Cardiac muscle cell (in vitro differentiated cells and primary cell): Measurements from ENCODE around the gene U2AF2. TPM values are rescaled to one million over a fixed set of nuclear protein-coding genes. Genes with fewer than 3 reads are reported as not detected.

Experiments
- DNase-seq, 2 donors: peaks; one replicate each; pipeline versions ENCODE4 v3.0.0 to v3.0.0-alpha.2; 2010 to 2017; ENCODE audit warnings: low read depth in 1 of 2, low spot score in 1 of 2
- H3K27ac ChIP-seq: fragments of 200-600 bp; sonication (generic); 2 replicates; pipeline ENCODE4 v1.5.1; 2016
- H3K27me3 ChIP-seq: fragments of 200-600 bp; sonication (generic); 2 replicates; pipeline ENCODE4 v1.6.0; 2016; ENCODE audit warnings: control low read depth
- H3K36me3 ChIP-seq: fragments of 200-600 bp; sonication (generic); 2 replicates; pipeline ENCODE4 v1.5.1; 2016; ENCODE audit warnings: control low read depth
- H3K4me1 ChIP-seq: fragments of 200-600 bp; sonication (generic); 2 replicates; pipeline ENCODE4 v1.8.1; 2017; ENCODE audit warnings: low read depth, mild to moderate bottlenecking, mixed run types
- H3K4me3 ChIP-seq: fragments of 200-600 bp; sonication (generic); 2 replicates; pipeline ENCODE4 v1.5.1; 2016; ENCODE audit warnings: mild to moderate bottlenecking
- H3K9me3 ChIP-seq: fragments of 200-600 bp; sonication (generic); 2 replicates; pipeline ENCODE4 v1.5.1; 2017; ENCODE audit warnings: low read depth, mild to moderate bottlenecking, control low read depth
- CTCF ChIP-seq: IDR thresholded peaks from 2 replicates; pipeline ENCODE4 v1.5.1; 2012; ENCODE audit warnings: low read depth, mild to moderate bottlenecking, low read length
- polyA plus RNA-seq: library from polyadenylated mRNA; unstranded; fragments of >200 nt; fragmentation: Nextera tagmentation; extraction: Ambion mirVana; gene quantifications from 2 replicates; pipeline ENCODE4 v1.2.1, GENCODE V29; 2016
- total RNA-seq: library from RNA; depleted of rRNA; stranded (reverse); fragments of >200 nt; gene quantifications from 2 replicates; pipeline ENCODE4 v1.2.3, GENCODE V29; 2016

U2AF2 gene
- total and polyA plus RNA-seq, 2 experiments from 2014 or later: 13.4 to 187 TPM

GRCh38 chr19:55642153-55643002 lies 12.5 kb upstream of the U2AF2 start:
- Histone ChIP-seq H3K9me3 (no peaks in the 10 kb centered on the region), H3K27ac (peak overlapping the region; percentile 91)

GRCh38 chr19:55643003-55643886 lies 11.6 kb upstream of the U2AF2 start, which contains the start of gene ZNF581:
TSS of gene ZNF581 (plus strand) at chr19:55643649. CDS start at chr19:55644572, 923 bp downstream.
- peak within 1 kb of the TSS; percentile 95 for H3K4me3 ChIP-seq
- no peaks in the 10 kb centered on the region for H3K36me3 ChIP-seq
- DNase-seq: peak; percentile 83 to 85
- no peaks in the 10 kb centered on the region for H3K9me3 ChIP-seq
- no peak for TF ChIP-seq CTCF
- H3K27me3 ChIP-seq: no peaks in the 10 kb centered on the region
- H3K4me1 ChIP-seq: peaks cover 19% of the 10 kb centered on the region
- H3K27ac ChIP-seq: peak within 1 kb of the TSS; percentile 91

More at GRCh38 chr19:55642153-55643002, 12.5 kb upstream of the U2AF2 start:
- Histone ChIP-seq H3K36me3 (no peaks in the 10 kb centered on the region), H3K27me3 (no peaks in the 10 kb centered on the region), H3K4me1 (peaks cover 18% of the 10 kb centered on the region), H3K4me3 (peak overlapping the region; percentile 95)
- peak; percentile 39 to 50 for DNase-seq
- TF ChIP-seq CTCF: no peak

- peaks cover 19% of the 10 kb centered on the region for H3K4me1 ChIP-seq
- H3K27ac ChIP-seq: peak overlapping the region; percentile 91
Measured at GRCh38 chr19:55643887-55644176, 11.0 kb upstream of the U2AF2 start.

GRCh38 chr19:55644191-55644833 lies 10.5 kb upstream of the U2AF2 start:
- no peak for DNase-seq
- H3K4me1 ChIP-seq: peaks cover 19% of the 10 kb centered on the region
- peak overlapping the region; percentile 91 for H3K27ac ChIP-seq
- no peaks in the 10 kb centered on the region for H3K27me3 ChIP-seq
- peak overlapping the region; percentile 95 for H3K4me3 ChIP-seq
- H3K9me3 ChIP-seq: no peaks in the 10 kb centered on the region
- TF ChIP-seq CTCF: no peak
- no peaks in the 10 kb centered on the region for H3K36me3 ChIP-seq

More at GRCh38 chr19:55643887-55644176, 11.0 kb upstream of the U2AF2 start:
- peak overlapping the region; percentile 95 for H3K4me3 ChIP-seq
- H3K27me3 ChIP-seq: no peaks in the 10 kb centered on the region
- no peaks in the 10 kb centered on the region for H3K36me3 ChIP-seq
- DNase-seq: no peak
- H3K9me3 ChIP-seq: no peaks in the 10 kb centered on the region
- TF ChIP-seq CTCF: no peak

- Histone ChIP-seq H3K27me3 (no peaks in the 10 kb centered on the region), H3K9me3 (no peaks in the 10 kb centered on the region), H3K36me3 (no peaks in the 10 kb centered on the region), H3K4me3 (peak overlapping the region; percentile 95), H3K27ac (no peak overlapping the region), H3K4me1 (peaks cover 19% of the 10 kb centered on the region)
- DNase-seq: no peak
- TF ChIP-seq CTCF: no peak
Measured at GRCh38 chr19:55644842-55645511, 9.9 kb upstream of the U2AF2 start.
